Astrocyte (in vitro differentiated cells and primary cell): ENCODE data around the gene GSN.

Source experiments
- CTCF ChIP-seq: IDR thresholded peaks from 2 replicates; pipeline ENCODE4 v1.5.1; 2011; ENCODE audit warnings: low read depth, mild to moderate bottlenecking, inconsistent platforms, low read length, moderate library complexity; ENCODE audit not compliant: insufficient read depth
- EZH2 ChIP-seq: IDR thresholded peaks from 2 replicates; pipeline ENCODE4 v1.6.1; 2012; ENCODE audit warnings: mild to moderate bottlenecking, low read length, inconsistent platforms; ENCODE audit not compliant: insufficient read depth

GRCh38 chr9:121253162-121253561 lies 14.8 kb upstream of the GSN start:
- TF ChIP-seq CTCF (no peak), EZH2 (no peak)
